NCI-H1417 treated with DMSO at 0.1 percent for 48 hours (cell line): Measurements from ENCODE around the gene SPTLC1.
"Not testable (repeated sequence)": the region's sequence is repeated elsewhere in the genome, so short reads cannot be mapped to it uniquely, and the experiment has no call there.

Experiments used
- DNase-seq: peaks from one replicate; lab custom pipeline; 2025; lab: John Stamatoyannopoulos, UW

SPTLC1 gene

DNA sequence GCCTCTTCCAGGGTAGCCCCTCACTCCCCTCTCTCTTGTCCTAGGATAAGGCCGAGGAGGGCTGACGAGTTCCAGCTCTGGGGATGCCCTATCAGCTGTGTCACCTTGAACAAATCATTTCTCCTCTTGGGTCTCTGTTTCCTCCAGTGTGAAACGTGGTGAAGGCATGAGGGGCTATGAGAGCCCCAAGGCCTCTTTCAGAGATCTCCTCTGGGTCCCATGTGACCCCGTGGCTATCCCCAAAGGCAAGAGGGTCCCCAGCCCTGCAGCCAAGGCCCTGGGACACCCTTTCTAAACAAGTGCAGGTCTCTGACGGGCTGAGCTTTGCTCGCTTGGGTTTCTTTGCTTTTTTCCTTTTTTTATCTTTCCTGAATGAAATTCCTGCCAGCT, 25.5 kb upstream of the SPTLC1 start:
- DNase-seq: no peak

DNA sequence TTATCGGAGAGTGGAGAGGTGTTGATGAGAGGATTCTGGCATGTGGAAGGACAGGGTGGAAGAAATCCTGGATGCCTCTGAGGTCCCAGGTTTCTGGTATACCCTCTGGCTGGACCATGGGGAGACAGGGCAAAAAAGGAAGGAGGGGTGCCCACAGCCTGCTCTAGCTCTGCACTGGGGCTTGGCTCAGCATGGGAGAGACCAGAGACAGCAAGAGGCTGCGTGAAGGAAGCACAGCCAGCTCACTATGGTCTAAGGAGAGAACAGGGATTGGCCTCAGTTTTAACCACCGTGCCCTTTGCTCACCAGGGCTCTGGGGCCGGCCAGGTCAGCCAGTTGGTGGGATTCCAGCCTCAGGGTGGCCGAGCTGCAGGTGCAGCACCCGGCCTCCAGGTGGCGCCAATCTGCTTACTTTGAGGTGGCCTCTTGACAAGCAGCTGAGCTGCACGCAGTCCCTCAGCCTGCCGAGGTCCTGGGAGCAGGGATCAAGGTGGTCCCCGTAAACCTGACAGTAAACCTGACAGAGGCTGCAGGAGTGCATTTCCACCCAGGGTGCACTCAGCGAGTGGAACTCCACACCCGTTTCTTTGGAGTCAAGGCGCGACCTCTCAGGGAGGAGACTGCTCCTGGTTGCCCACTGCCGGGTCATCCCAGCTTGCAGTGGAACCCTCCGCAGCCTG, 25.0 kb upstream of the SPTLC1 start:
- no peak for DNase-seq

GRCh38 chr9:92138960-92139540, 23.8 kb upstream of the SPTLC1 start:
- DNase-seq: not testable (repeated sequence)

- DNase-seq: no peak
Measured at GRCh38 chr9:92138157-92138959, 23.1 kb upstream of the SPTLC1 start.

- DNase-seq: no peak
Measured at GRCh38 chr9:92136184-92136858, 21.1 kb upstream of the SPTLC1 start.

DNA sequence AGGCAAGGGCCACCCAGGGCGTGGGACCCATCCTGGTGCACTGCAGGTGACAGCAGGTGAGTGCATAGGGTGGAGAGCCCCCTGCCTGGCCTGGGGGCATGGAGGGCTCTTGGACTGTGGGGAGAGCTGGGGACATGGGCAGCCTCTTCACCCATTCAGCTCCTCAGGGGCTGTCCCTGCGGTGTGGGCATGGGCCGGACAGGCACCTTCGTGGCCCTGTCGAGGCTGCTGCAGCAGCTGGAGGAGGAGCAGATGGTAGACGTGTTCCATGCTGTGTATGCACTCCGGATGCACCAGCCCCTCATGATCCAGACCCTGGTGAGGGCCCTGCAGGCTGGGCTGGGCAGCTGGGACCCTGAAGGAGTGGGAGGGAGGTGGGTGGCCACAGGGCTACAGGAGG, 20.4 kb upstream of the SPTLC1 start:
- no peak for DNase-seq

DNA sequence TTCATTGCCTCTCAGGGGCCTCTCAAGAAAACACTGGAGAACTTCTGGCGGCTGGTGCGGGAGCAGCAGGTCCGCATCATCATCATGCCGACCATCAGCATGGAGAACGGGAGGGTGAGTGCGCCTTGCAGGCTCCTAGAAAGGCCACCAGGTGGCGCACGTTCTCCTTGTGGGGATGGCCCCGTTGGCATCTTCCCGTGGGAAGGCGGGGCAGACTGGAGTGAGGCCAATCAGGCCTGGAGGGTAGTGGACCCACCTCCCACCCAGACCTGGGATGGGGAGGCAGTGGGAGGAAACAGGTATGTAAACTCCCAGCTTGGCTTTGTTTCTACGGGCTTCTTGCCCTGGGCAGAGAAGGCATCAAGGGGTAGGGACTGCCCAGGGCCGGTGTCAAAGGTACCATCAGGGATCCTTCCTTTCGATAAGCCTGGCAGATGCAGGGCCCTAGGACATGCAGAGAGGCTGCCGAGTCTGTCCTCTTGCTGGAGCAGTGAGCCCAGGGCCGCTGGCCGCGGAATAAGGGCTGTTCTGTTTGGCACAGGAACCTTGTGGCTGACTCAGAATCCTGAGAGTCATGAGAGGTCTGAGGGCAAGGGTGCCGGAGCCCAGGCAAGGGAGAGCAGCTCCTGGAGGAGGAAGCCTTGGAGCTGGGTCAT, 18.9 kb upstream of the SPTLC1 start:
- DNase-seq: no peak

DNA sequence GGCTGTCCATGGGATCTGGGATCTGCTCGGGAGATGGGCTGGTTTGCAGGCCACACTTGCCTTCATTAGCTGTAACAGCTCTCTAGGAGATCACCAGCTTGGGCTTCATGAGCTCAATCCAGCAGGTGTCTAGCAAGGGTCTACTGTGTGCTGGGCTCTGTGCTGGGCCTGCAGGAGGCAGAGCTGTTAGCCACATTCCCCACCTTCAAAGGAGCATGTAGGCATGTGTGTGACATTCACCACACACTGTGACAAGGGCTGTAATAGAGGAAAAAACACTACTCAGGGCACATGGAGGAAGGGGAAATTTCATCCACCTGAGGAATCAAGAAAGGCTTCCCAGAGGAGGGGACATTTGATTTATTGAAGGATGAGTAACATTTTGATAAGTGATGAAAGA, 17.7 kb upstream of the SPTLC1 start:
- not testable (repeated sequence) for DNase-seq

DNA sequence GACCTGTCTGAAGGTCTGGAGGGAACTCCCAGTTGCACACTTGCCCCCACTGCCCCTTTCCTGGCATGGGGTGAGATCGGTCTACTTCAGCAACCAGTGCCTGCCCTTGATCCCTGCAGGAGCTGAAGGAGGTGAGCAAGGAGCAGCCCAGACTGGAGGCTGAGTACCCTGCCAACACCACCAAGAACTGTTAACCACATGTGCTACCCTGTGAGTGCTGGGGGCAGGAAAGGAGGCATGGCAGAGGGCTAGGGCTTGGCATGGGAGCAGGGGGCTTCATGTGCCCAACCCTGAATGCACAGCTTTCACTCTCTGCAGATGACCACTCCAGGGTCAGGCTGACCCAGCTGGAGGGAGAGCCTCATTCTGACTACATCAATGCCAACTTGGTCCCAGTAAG, 17.3 kb upstream of the SPTLC1 start:
- no peak for DNase-seq

GRCh38 chr9:92122800-92123199, 7.6 kb upstream of the SPTLC1 start:
- no peak for DNase-seq

DNA sequence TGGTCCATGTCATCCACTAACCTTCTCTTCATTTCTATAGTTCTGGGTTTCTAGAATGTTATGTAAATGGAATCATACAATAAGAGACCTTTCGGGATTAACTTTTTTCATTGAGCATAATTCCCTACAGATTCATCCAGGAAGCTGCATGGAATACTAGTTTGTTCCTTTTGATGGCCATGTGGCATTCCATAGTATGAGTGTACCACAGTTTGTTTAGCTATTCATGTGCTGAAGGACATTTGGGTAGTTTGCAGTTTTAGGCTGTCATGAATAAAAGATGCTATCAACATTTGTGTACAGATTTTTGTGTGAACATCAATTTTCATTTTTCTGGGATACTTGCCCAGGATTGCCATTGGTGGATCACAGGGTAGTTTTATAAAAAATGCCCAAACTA, 6.8 kb upstream of the SPTLC1 start:
- no peak for DNase-seq

GRCh38 chr9:92121265-92121664, 6.1 kb upstream of the SPTLC1 start:
- no peak for DNase-seq

DNA sequence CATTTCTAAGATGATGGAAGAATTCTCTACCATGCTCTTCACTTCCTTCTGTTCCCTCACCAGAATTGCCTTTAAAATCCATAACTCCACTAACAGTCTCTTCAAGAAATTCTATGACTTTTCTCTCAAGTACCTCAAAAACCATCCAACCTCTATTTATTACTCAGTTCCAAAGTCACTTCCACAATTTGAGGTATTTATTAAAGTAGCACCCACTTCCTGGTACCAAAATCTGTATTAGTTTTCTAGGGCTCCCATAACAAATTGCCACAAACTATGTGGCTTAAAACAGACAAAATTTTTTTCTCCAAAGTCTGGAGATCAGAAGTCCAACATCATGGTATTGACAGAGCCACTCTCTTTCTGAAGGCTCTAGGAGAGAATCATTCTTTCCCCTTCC, 4.9 kb upstream of the SPTLC1 start:
- DNase-seq: no peak

DNA sequence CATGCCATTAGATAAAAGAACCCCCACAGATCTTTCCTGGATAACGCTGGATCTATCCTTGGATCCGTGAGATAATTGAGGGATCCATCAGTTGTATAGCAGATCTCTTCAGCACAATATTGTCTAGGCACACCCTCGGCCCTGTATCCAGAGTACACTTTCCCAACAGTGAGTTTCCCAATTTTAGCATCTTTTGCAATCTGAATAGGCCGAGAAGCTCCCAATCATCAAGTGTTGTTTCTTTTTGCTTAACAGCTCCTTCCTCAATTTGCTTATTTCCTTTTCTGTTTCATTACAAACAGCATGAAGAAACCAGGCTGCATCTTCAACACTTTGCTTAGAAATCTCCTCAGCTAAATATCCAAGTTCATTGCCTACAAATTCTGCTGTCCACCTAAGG, 4.4 kb upstream of the SPTLC1 start:
- no peak for DNase-seq

- no peak for DNase-seq
Measured at GRCh38 chr9:92108122-92108521, 7.1 kb downstream of the SPTLC1 start.

DNA sequence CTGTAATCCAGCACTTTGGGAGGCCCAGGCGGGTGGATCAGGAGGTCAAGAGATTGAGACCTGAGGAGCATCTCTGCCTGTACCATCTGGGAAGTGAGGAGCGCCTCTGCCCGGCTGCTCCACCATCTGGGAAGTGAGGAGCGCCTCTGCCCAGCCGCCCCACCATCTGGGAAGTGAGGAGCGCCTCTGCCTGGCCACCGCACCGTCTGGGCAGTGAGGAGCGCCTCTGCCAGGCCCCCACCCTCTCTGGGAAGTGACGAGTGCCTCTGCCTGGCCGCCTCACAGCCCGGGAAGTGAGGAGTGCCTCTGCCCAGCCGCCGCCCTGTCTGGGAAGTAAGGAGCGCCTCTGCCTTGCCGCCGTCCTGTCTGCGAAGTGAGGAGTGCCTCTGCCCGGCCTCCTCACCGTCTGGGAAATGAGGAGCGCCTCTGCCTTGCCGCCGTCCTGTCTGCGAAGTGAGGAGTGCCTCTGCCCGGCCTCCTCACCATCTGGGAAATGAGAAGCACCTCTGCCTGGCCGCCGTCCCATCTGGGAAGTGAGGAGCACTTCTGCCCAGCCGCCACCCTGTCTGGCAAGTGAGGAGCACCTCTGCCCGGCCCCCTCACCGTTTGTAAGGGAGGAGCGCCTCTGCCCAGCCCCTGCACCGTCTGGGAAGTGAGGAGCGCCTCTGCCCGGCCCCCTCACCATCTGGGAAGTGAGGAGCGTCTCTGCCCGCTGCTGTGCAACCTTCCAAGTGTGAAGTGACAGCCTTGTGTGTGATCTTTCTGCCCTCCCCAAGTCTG, 9.6 kb downstream of the SPTLC1 start:
- DNase-seq: not testable (repeated sequence)

- DNase-seq: not testable (repeated sequence)
Measured at GRCh38 chr9:92103601-92104000, 11.6 kb downstream of the SPTLC1 start.

- no peak for DNase-seq
Measured at GRCh38 chr9:92100237-92100911, 14.8 kb downstream of the SPTLC1 start.

GRCh38 chr9:92098638-92099037, 16.6 kb downstream of the SPTLC1 start:
- no peak for DNase-seq

- DNase-seq: no peak
Measured at GRCh38 chr9:92097997-92098482, 17.2 kb downstream of the SPTLC1 start.

- DNase-seq: no peak
Measured at GRCh38 chr9:92095236-92095635, 20.0 kb downstream of the SPTLC1 start.
